H9 (cell line): Measurements from ENCODE around the gene CTU2. TPM values are rescaled to one million over a fixed set of nuclear protein-coding genes. Genes with fewer than 3 reads are reported as not detected.
A peak's percentile ranks its signal among the peaks of the same experiment; 100 is the strongest.

ENCODE experiments used
- DNase-seq: peaks from one replicate; pipeline ENCODE4 v3.0.0-alpha.2; 2017
- H2AFZ ChIP-seq: one replicate; pipeline ENCODE4 v1.6.1; 2013; ENCODE audit warnings: mild to moderate bottlenecking, low read length, control low read depth, moderate library complexity
- H2AK5ac ChIP-seq: 2 replicates; pipeline ENCODE4 v1.6.1; 2013; ENCODE audit warnings: low read length, control low read depth, mixed read lengths; ENCODE audit not compliant: insufficient read length
- H2BK120ac ChIP-seq: one replicate; pipeline ENCODE4 v1.6.1; 2013; ENCODE audit warnings: low read depth, mild to moderate bottlenecking, low read length, control low read depth, inconsistent platforms; ENCODE audit not compliant: poor library complexity, severe bottlenecking
- H2BK12ac ChIP-seq: 2 replicates; pipeline ENCODE4 v1.6.1; 2013; ENCODE audit warnings: low read length, control low read depth, mixed read lengths, low read depth; ENCODE audit not compliant: insufficient read length
- H2BK15ac ChIP-seq: 2 replicates; pipeline ENCODE4 v1.6.1; 2013; ENCODE audit warnings: low read depth, low read length, control low read depth
- H2BK20ac ChIP-seq: one replicate; pipeline ENCODE4 v1.6.1; 2013; ENCODE audit warnings: low read depth, mild to moderate bottlenecking, low read length, control low read depth, inconsistent platforms; ENCODE audit not compliant: poor library complexity, severe bottlenecking
- H2BK5ac ChIP-seq: 2 replicates; pipeline ENCODE4 v1.6.1; 2013; ENCODE audit warnings: low read length, control low read depth, mixed read lengths; ENCODE audit not compliant: insufficient read length
- H3K14ac ChIP-seq: 2 replicates; pipeline ENCODE4 v1.6.1; 2013; ENCODE audit warnings: low read length, control low read depth; ENCODE audit not compliant: insufficient read depth
- H3K18ac ChIP-seq: 2 replicates; pipeline ENCODE4 v1.6.1; 2013; ENCODE audit warnings: low read depth, mild to moderate bottlenecking, mixed read lengths, low read length, control low read depth; ENCODE audit not compliant: insufficient read length
- H3K23ac ChIP-seq: 2 replicates; pipeline ENCODE4 v1.6.1; 2013; ENCODE audit warnings: low read length, control low read depth, mixed read lengths, low read depth; ENCODE audit not compliant: insufficient read length
- H3K23me2 ChIP-seq: 2 replicates; pipeline ENCODE4 v1.6.1; 2013; ENCODE audit warnings: low read depth, mild to moderate bottlenecking, mixed read lengths, low read length, control low read depth; ENCODE audit not compliant: insufficient read length, poor library complexity, severe bottlenecking
- H3K27ac ChIP-seq: 2 replicates; pipeline ENCODE4 v1.5.1; 2013; ENCODE audit warnings: low read length, control low read depth, mixed read lengths, low read depth; ENCODE audit not compliant: insufficient read length
- H3K27me3 ChIP-seq: 2 replicates; pipeline ENCODE4 v1.6.1; 2013; ENCODE audit warnings: low read length, control low read depth, inconsistent platforms; ENCODE audit not compliant: insufficient read depth
- H3K4ac ChIP-seq: 2 replicates; pipeline ENCODE4 v1.6.1; 2013; ENCODE audit warnings: low read depth, mild to moderate bottlenecking, control low read depth, inconsistent platforms, low read length, moderate library complexity
- H3K4me1 ChIP-seq: 2 replicates; pipeline ENCODE4 v1.6.1; 2013; ENCODE audit warnings: low read length, control low read depth, inconsistent platforms; ENCODE audit not compliant: insufficient read depth
- H3K4me2 ChIP-seq: 2 replicates; pipeline ENCODE4 v1.6.1; 2013; ENCODE audit warnings: low read length, control low read depth, mixed read lengths; ENCODE audit not compliant: insufficient read length, insufficient read depth
- H3K56ac ChIP-seq: 2 replicates; pipeline ENCODE4 v1.6.1; 2013; ENCODE audit warnings: low read depth, mild to moderate bottlenecking, mixed read lengths, low read length, control low read depth; ENCODE audit not compliant: insufficient read length
- H3K79me1 ChIP-seq: 2 replicates; pipeline ENCODE4 v1.6.1; 2013; ENCODE audit warnings: low read depth, mild to moderate bottlenecking, moderate library complexity, low read length, control low read depth, inconsistent platforms; ENCODE audit not compliant: insufficient read depth, poor library complexity, severe bottlenecking
- H3K79me2 ChIP-seq: 2 replicates; pipeline ENCODE4 v1.6.1; 2013; ENCODE audit warnings: low read length, control low read depth, inconsistent platforms; ENCODE audit not compliant: insufficient read depth
- H3K9ac ChIP-seq: 2 replicates; pipeline ENCODE4 v1.6.1; 2013; ENCODE audit warnings: low read length, control low read depth, mixed read lengths; ENCODE audit not compliant: insufficient read length; ENCODE audit errors: extremely low read depth
- H3K9me3 ChIP-seq: one replicate; pipeline ENCODE4 v1.6.1; 2013; ENCODE audit warnings: low read depth, low read length, inconsistent platforms; ENCODE audit not compliant: control insufficient read depth
- H3T11ph ChIP-seq: one replicate; pipeline ENCODE4 v1.6.1; 2013; ENCODE audit warnings: mild to moderate bottlenecking, low read length, control low read depth, inconsistent platforms
- H4K20me1 ChIP-seq: one replicate; pipeline ENCODE4 v1.6.1; 2013; ENCODE audit not compliant: control insufficient read depth, insufficient read length, insufficient read depth
- H4K5ac ChIP-seq: 2 replicates; pipeline ENCODE4 v1.6.1; 2013; ENCODE audit warnings: low read depth, mild to moderate bottlenecking, mixed read lengths, low read length, control low read depth; ENCODE audit not compliant: insufficient read length
- H4K8ac ChIP-seq: replicated peaks from 2 replicates; pipeline ENCODE4 v1.6.1; 2013; ENCODE audit warnings: low read length, control low read depth, mixed read lengths, low read depth; ENCODE audit not compliant: insufficient read length
- H4K91ac ChIP-seq: 2 replicates; pipeline ENCODE4 v1.6.1; 2013; ENCODE audit warnings: low read depth, mild to moderate bottlenecking, moderate library complexity, mixed read lengths, low read length, control low read depth; ENCODE audit not compliant: insufficient read length
- H3K27ac Mint-ChIP-seq, 3 experiments: 2 replicates in 2 of 3; 3 replicates in 1 of 3; pipeline ENCODE4 v1.8.0; 2020 to 2021; ENCODE audit warnings: mixed read lengths in 3 of 3, mild to moderate bottlenecking in 1 of 3, moderate library complexity in 1 of 3
- H3K27me3 Mint-ChIP-seq: 2 replicates; pipeline ENCODE4 v1.8.0; 2021; ENCODE audit warnings: low read depth, mild to moderate bottlenecking, moderate library complexity, mixed read lengths
- H3K36me3 Mint-ChIP-seq, 3 experiments: 2 replicates in 2 of 3; 3 replicates in 1 of 3; pipeline ENCODE4 v1.8.0; 2020 to 2021; ENCODE audit warnings: low read depth in 3 of 3, mixed read lengths in 3 of 3; ENCODE audit not compliant: insufficient read depth in 1 of 3
- H3K4me1 Mint-ChIP-seq, 2 experiments: 2 replicates each; pipeline ENCODE4 v1.8.0; 2020; ENCODE audit warnings: mixed read lengths in 2 of 2
- H3K4me3 Mint-ChIP-seq, 2 experiments: 2 replicates in 1 of 2; 3 replicates in 1 of 2; pipeline ENCODE4 v1.8.0; 2020 to 2021; ENCODE audit warnings: mild to moderate bottlenecking in 2 of 2, mixed read lengths in 2 of 2, moderate library complexity in 1 of 2
- H3K9me3 Mint-ChIP-seq, 2 experiments: 2 replicates in 1 of 2; 3 replicates in 1 of 2; pipeline ENCODE4 v1.8.0; 2020; ENCODE audit warnings: mild to moderate bottlenecking in 2 of 2, mixed read lengths in 2 of 2, moderate library complexity in 1 of 2
- CTCF ChIP-seq: fragments of 200-600 bp; sonication (generic); conservative IDR thresholded peaks from 3 replicates; pipeline ENCODE4 v1.8.0; 2021; ENCODE audit warnings: antibody characterized with exemption, mild to moderate bottlenecking
- WGBS: extraction: QIAGEN DNeasy Blood & Tissue Kit; methylation state at CpG from one replicate; pipeline ENCODE4 v1.1.7; 2013; ENCODE audit warnings: missing lambda C conversion rate, low lambda C conversion rate, mixed read lengths; ENCODE audit not compliant: insufficient read length; ENCODE audit errors: extremely low coverage; 5-methylcytosine and 5-hydroxymethylcytosine counted together
- total RNA-seq: library from RNA; stranded (reverse); gene quantifications from 2 replicates; pipeline ENCODE4 v1.2.1, GENCODE V29; 2021

The CTU2 gene
- total RNA-seq, 1 experiment from 2014 or later: 32.8 TPM

GRCh38 chr16:88705076-88705684, 1.1 kb upstream of the CTU2 start:
- Histone ChIP-seq H3K18ac (no peak overlapping the region), H4K8ac (no peak overlapping the region), H3K14ac (no peak overlapping the region), H3T11ph (no peak overlapping the region), H2BK12ac (no peak overlapping the region), H3K79me2 (peaks cover 3% of the 10 kb centered on the region; the same call in 1 of the 2 replicates), H4K20me1 (no peaks in the 10 kb centered on the region), H3K23ac (no peak overlapping the region), H4K5ac (no peak overlapping the region), H3K4me1 (peaks cover 4% of the 10 kb centered on the region; the same call in 1 of the 2 replicates), H2BK20ac (no peak overlapping the region), H3K27ac (no peak overlapping the region), H3K9ac (peak overlapping the region; percentile 34), H2BK120ac (no peak overlapping the region), H2AK5ac (no peak overlapping the region), H3K4me2 (peak overlapping the region; percentile 52), H3K79me1 (peaks cover 7% of the 10 kb centered on the region), H3K4ac (no peak overlapping the region), H2BK5ac (no peak overlapping the region), H3K9me3 (no peaks in the 10 kb centered on the region), H4K91ac (no peak overlapping the region), H2BK15ac (no peak overlapping the region), H2AFZ (no peak overlapping the region), H3K27me3 (no peaks in the 10 kb centered on the region), H3K56ac (no peak overlapping the region), H3K23me2 (peaks cover 9% of the 10 kb centered on the region)
- Mint-ChIP-seq H3K4me1 (peaks cover 16 to 17% of the 10 kb centered on the region in 2 experiments), H3K27me3 (no peaks in the 10 kb centered on the region), H3K4me3 (peak overlapping the region; percentile 83 to 89), H3K9me3 (no peaks in the 10 kb centered on the region; a peak in 1 of 5 replicates), H3K36me3 (peaks cover 0 to 4% (median 2%) of the 10 kb centered on the region in 3 experiments; a peak in 3 of 7 replicates), H3K27ac (peak overlapping the region in 1 of 3 experiments; percentile 91; a peak in 1 of 7 replicates)
- TF ChIP-seq CTCF: no peak
- no peak for DNase-seq
- WGBS: no CpG with 5 or more reads among the region's 9 CpGs
